Uterus (tissue), 4 donors: ENCODE measurements around the gene IL16. TPM values are rescaled to one million over a fixed set of nuclear protein-coding genes. Genes with fewer than 3 reads are reported as not detected.

Experiments used
- DNase-seq, 2 donors: peaks; one replicate each; pipeline ENCODE4 v3.0.0-alpha.2; 2019 to 2020
- H3K27ac ChIP-seq, 2 donors: fragments of 200-600 bp; sonication (generic); 1 replicate in 1 of 2; 2 replicates in 1 of 2; pipeline ENCODE4 v1.5.1; 2016 to 2018
- H3K27me3 ChIP-seq, 2 donors: fragments of 200-600 bp; sonication (generic); one replicate each; pipeline ENCODE4 v1.5.1; 2018 to 2019; ENCODE audit warnings: control low read depth in 1 of 2
- H3K36me3 ChIP-seq, 2 donors: fragments of 200-600 bp; sonication (generic); one replicate each; pipeline ENCODE4 v1.5.1; 2019; ENCODE audit warnings: control low read depth in 1 of 2
- H3K4me1 ChIP-seq, 2 donors: fragments of 200-600 bp; sonication (generic); one replicate each; pipeline ENCODE4 v1.5.1; 2018 to 2019; ENCODE audit warnings: control low read depth in 1 of 2
- H3K4me3 ChIP-seq, 2 donors: fragments of 200-600 bp; sonication (generic); 1 replicate in 1 of 2; 2 replicates in 1 of 2; pipeline ENCODE4 v1.5.1; 2018 to 2019; ENCODE audit warnings: mild to moderate bottlenecking in 1 of 2
- H3K9me3 ChIP-seq, 2 donors: fragments of 200-600 bp; sonication (generic); one replicate each; pipeline ENCODE4 v1.5.1; 2019; ENCODE audit warnings: control low read depth in 1 of 2
- POLR2A ChIP-seq, 2 donors: fragments of 450-650 bp; IDR thresholded peaks; one replicate each; pipeline ENCODE4 v1.6.1; 2016; ENCODE audit warnings: antibody characterized with exemption in 2 of 2, mild to moderate bottlenecking in 1 of 2, moderate library complexity in 1 of 2
- intact Hi-C: fragments of 100-400 bp; cut with DNase I; formaldehyde crosslinking; loops from one replicate; pipeline ENCODE4 v1.15.1; 2023; ENCODE audit warnings: low total_unique reads
- total RNA-seq, 4 donors: library from RNA; depleted of rRNA in 3 of 4; stranded (reverse); fragments of >200 nt in 3 of 4; gene quantifications; one replicate each; pipeline versions ENCODE4 v1.1.0 to v1.2.4, GENCODE V29; 2014 to 2023
- TF ChIP-seq, protein P1 (sequence below), 4 experiments: fragments of 200-600 bp in 2 of 4; fragments of 450-650 bp in 2 of 4; sonication (generic) in 2 of 4; IDR thresholded peaks; one replicate each; pipeline ENCODE4 v1.5.1; 2016 to 2019; ENCODE audit warnings: antibody characterized with exemption in 4 of 4, mild to moderate bottlenecking in 2 of 4, moderate library complexity in 1 of 4
- donor health status: DM: yes; HTN: yes; CAD: no.

The IL16 gene
- total RNA-seq, 4 donors from 2014 or later = 16.6 to 69.2 (median 23.1) TPM

DNA sequence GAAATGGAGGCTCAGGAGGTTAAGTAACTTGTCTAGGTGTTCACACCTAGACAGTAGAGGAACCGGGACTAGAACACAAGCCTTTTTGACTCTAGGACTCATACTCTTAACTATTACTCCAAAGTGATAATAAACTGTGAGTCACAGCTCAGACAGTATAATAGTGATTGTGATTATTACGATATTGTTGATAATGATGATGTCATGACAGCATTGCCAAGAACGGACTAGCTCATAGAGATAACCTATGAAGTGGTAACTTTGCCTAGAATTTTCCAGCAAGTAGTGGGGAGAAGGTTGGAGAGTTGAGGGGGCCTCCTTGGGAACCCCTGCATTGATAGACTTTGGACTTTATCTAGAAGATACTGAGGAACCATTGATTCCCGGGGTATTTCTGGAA is 93.2 kb downstream of the IL16 start:
- H3K9me3 ChIP-seq = no peaks in the 10 kb centered on the region
- intact Hi-C loops = no loop called here
- no peak overlapping the region for H3K27ac ChIP-seq
- H3K27me3 ChIP-seq = no peaks in the 10 kb centered on the region
- TF ChIP-seq, protein P1, sequence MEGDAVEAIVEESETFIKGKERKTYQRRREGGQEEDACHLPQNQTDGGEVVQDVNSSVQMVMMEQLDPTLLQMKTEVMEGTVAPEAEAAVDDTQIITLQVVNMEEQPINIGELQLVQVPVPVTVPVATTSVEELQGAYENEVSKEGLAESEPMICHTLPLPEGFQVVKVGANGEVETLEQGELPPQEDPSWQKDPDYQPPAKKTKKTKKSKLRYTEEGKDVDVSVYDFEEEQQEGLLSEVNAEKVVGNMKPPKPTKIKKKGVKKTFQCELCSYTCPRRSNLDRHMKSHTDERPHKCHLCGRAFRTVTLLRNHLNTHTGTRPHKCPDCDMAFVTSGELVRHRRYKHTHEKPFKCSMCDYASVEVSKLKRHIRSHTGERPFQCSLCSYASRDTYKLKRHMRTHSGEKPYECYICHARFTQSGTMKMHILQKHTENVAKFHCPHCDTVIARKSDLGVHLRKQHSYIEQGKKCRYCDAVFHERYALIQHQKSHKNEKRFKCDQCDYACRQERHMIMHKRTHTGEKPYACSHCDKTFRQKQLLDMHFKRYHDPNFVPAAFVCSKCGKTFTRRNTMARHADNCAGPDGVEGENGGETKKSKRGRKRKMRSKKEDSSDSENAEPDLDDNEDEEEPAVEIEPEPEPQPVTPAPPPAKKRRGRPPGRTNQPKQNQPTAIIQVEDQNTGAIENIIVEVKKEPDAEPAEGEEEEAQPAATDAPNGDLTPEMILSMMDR (IDR thresholded peaks at IDR 0.05) = no peak
- no peak for TF ChIP-seq POLR2A (IDR thresholded peaks at IDR 0.05)
- DNase-seq = no peak
- no peaks in the 10 kb centered on the region for H3K4me1 ChIP-seq
- H3K36me3 ChIP-seq = no peaks in the 10 kb centered on the region
- no peak overlapping the region for H3K4me3 ChIP-seq

DNA sequence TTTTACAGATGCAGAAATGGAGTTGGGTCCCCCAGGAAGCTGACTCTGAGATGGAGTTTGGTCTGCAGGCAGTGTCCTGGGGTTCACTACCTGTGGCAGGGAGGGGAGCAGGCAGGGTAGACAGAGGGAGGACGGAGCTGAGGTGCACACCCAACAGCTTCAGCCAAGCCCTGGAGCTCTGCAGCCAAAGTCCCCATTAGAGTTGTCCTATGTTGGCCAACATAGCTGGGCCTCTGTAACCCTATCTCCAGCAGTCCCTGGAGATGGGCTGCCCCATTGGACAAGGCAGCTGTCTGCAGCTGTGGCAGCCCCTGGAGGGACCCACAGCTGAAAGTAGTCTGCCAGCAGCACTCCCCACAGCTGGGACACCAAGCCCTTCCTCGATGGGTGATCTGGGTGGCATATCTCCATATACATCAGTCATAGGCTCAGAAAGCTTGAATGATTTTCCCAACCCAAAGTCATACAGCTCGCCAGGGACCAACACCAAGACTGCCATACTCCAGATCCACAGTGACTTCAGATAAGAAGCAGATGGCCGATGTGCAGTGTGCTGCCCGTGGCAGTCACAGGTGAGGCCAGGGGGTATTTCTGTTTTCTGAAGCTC is 95.3 kb downstream of the IL16 start:
- H3K36me3 ChIP-seq = no peaks in the 10 kb centered on the region
- DNase-seq = no peak
- H3K9me3 ChIP-seq = no peaks in the 10 kb centered on the region
- intact Hi-C loops = no loop called here
- no peak overlapping the region for H3K27ac ChIP-seq
- H3K4me3 ChIP-seq = no peak overlapping the region
- no peaks in the 10 kb centered on the region for H3K27me3 ChIP-seq
- no peaks in the 10 kb centered on the region for H3K4me1 ChIP-seq
- TF ChIP-seq, protein P1 (IDR thresholded peaks at IDR 0.05) = no peak
- no peak for TF ChIP-seq POLR2A (IDR thresholded peaks at IDR 0.05)

DNA sequence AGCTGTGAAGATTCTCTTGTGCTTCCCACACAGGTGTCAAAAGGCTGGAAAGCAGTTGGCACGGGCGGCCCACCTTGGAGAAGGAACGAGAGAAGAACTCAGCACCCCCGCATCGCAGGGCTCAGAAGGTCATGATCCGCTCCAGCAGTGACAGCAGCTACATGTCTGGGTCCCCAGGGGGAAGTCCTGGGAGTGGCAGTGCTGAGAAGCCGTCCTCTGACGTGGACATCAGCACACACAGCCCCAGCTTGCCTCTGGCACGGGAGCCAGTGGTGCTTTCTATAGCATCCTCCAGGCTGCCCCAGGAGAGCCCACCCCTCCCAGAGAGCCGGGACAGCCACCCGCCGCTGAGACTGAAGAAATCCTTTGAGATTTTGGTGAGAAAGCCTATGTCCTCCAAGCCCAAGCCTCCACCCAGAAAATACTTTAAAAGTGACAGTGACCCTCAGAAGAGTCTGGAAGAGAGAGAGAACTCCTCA is 95.9 kb downstream of the IL16 start:
- no peaks in the 10 kb centered on the region for H3K27me3 ChIP-seq
- no peaks in the 10 kb centered on the region for H3K36me3 ChIP-seq
- intact Hi-C loops = no loop called here
- no peak for DNase-seq
- no peaks in the 10 kb centered on the region for H3K9me3 ChIP-seq
- H3K4me3 ChIP-seq = no peak overlapping the region
- no peaks in the 10 kb centered on the region for H3K4me1 ChIP-seq
- no peak overlapping the region for H3K27ac ChIP-seq
- TF ChIP-seq, protein P1 (IDR thresholded peaks at IDR 0.05) = no peak
- TF ChIP-seq POLR2A (IDR thresholded peaks at IDR 0.05) = no peak

DNA sequence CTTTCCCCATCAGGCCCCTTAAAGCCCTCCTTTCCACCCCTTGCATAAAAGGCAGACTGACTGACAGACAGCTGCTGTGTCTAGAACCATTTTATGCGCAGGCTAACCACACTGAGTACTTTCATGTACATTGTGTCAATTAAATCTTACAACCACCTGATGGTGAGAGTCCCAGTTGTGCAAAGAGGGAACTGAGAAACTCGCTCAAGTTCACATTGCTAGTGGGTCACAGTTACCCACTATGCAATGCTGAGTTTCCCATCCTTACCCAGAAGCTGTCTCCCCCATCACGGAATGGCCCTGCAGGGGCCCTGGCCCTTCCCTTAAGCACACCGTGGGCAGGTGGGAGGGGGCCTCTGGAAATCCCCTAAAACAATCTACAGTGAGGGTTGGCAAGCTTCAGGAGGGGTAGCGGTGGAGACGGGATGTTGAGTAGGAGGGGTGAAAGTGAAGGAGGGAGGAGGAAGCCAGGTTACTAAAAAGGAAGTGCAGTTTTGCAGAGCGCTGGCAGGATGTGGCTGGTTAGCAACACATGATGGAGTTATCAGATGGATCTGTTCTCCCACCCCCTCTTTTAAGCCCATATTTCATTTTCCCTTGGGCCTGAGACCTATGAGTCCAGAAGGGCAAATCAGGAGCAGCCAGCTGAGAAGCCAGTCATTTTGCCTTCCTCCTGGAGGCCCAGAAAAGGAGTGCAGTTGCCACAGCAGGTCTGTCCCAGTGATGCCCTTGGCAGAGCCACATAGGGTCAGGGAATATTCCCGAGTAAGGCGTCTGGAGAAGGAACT is 97.2 kb downstream of the IL16 start:
- Histone ChIP-seq H3K27me3 (no peaks in the 10 kb centered on the region), H3K4me1 (no peaks in the 10 kb centered on the region), H3K9me3 (no peaks in the 10 kb centered on the region), H3K36me3 (no peaks in the 10 kb centered on the region), H3K27ac (no peak overlapping the region), H3K4me3 (no peak overlapping the region)
- DNase-seq = no peak
- intact Hi-C loops = no loop called here
- no peak for TF ChIP-seq POLR2A (IDR thresholded peaks at IDR 0.05)
- TF ChIP-seq, protein P1 (IDR thresholded peaks at IDR 0.05) = no peak

DNA sequence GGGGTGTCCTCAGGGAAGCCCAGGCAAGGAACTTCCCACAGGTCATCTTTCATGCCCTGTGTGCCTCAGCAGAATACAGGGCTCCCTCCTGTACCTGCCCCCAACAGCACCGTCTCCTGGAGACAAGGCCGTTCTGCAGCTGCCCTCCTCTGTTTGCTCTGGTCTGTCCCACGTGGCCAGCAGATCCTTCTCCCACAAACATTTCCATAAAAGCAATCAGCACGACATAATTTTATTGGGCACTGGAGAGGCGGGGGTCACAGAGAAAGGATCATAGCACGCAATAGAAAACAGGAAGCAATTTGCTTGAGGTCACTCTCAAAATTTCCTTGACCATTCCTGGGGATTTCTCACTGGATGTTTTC is 97.8 kb downstream of the IL16 start:
- intact Hi-C loops = no loop called here

More for the DNA sequence above, 97.8 kb downstream of the IL16 start:
- TF ChIP-seq POLR2A (IDR thresholded peaks at IDR 0.05) = no peak
- TF ChIP-seq, protein P1 (IDR thresholded peaks at IDR 0.05) = no peak
- no peak for DNase-seq
- no peaks in the 10 kb centered on the region for H3K4me1 ChIP-seq
- no peaks in the 10 kb centered on the region for H3K27me3 ChIP-seq
- no peaks in the 10 kb centered on the region for H3K36me3 ChIP-seq
- no peaks in the 10 kb centered on the region for H3K9me3 ChIP-seq
- no peak overlapping the region for H3K4me3 ChIP-seq
- no peak overlapping the region for H3K27ac ChIP-seq
